DOHH2 (cell line): ENCODE data around the gene RHBDD3.

Experiments used
- H3F3A ChIP-seq: fragments of 200-600 bp; sonication (generic), shearing (Covaris generic); 2 replicates; pipeline ENCODE4 v1.6.0; 2016; ENCODE audit warnings: antibody characterized with exemption, mild to moderate bottlenecking; ENCODE audit not compliant: control insufficient read depth, insufficient read depth
- H3K27ac ChIP-seq: fragments of 200-600 bp; sonication (generic); 2 replicates; pipeline ENCODE4 v1.5.1; 2014; ENCODE audit warnings: low read depth, mild to moderate bottlenecking, low read length, moderate library complexity
- H3K27me3 ChIP-seq: fragments of 200-600 bp; sonication (generic); 2 replicates; pipeline ENCODE4 v1.6.1; 2014; ENCODE audit warnings: mild to moderate bottlenecking, low read length, mixed read lengths; ENCODE audit not compliant: control insufficient read depth
- H3K36me3 ChIP-seq: fragments of 200-600 bp; sonication (generic); 2 replicates; pipeline ENCODE4 v1.6.1; 2014; ENCODE audit warnings: mild to moderate bottlenecking, low read length, moderate library complexity, mixed read lengths; ENCODE audit not compliant: control insufficient read depth
- H3K4me1 ChIP-seq: fragments of 200-600 bp; sonication (generic); 2 replicates; pipeline ENCODE4 v1.6.1; 2014; ENCODE audit warnings: mild to moderate bottlenecking, low read length, mixed read lengths; ENCODE audit not compliant: control insufficient read depth
- H3K4me2 ChIP-seq: fragments of 200-600 bp; sonication (generic); 2 replicates; pipeline ENCODE4 v1.6.0; 2014; ENCODE audit warnings: mild to moderate bottlenecking, low read length, moderate library complexity
- H3K4me3 ChIP-seq: fragments of 200-600 bp; sonication (generic); 2 replicates; pipeline ENCODE4 v1.5.1; 2014; ENCODE audit warnings: mild to moderate bottlenecking, low read length, mixed read lengths
- H3K79me2 ChIP-seq: fragments of 200-600 bp; sonication (generic); 2 replicates; pipeline ENCODE4 v1.6.1; 2014; ENCODE audit warnings: mild to moderate bottlenecking, low read length, mixed read lengths; ENCODE audit not compliant: control insufficient read depth
- H3K9me2 ChIP-seq: fragments of 200-600 bp; sonication (generic); replicated peaks from 2 replicates; pipeline ENCODE4 v1.6.1; 2014; ENCODE audit warnings: mild to moderate bottlenecking, low read length, mixed read lengths; ENCODE audit not compliant: control insufficient read depth
- H3K9me3 ChIP-seq: fragments of 200-600 bp; sonication (generic); 2 replicates; pipeline ENCODE4 v1.6.1; 2014; ENCODE audit warnings: antibody characterized with exemption, low read length, mixed read lengths; ENCODE audit not compliant: control insufficient read depth, insufficient read depth
- H4K20me1 ChIP-seq: fragments of 200-600 bp; sonication (generic); 2 replicates; pipeline ENCODE4 v1.6.0; 2014; ENCODE audit warnings: low read depth, mild to moderate bottlenecking, antibody characterized with exemption, low read length, moderate library complexity; ENCODE audit not compliant: control insufficient read depth, insufficient read depth
- EZH2phosphoT487 ChIP-seq: fragments of 200-600 bp; sonication (generic); IDR thresholded peaks from 2 replicates; pipeline ENCODE4 v1.6.1; 2017; ENCODE audit warnings: borderline replicate concordance, mild to moderate bottlenecking, antibody characterized with exemption, low read length, moderate library complexity, mixed read lengths
- TF ChIP-seq, protein P1 (sequence below): fragments of 200-600 bp; sonication (generic); IDR thresholded peaks from one replicate; pipeline ENCODE4 v1.5.1; 2014; ENCODE audit warnings: antibody characterized with exemption, mild to moderate bottlenecking, low read depth, low read length; ENCODE audit not compliant: poor library complexity, severe bottlenecking

Gene RHBDD3

DNA sequence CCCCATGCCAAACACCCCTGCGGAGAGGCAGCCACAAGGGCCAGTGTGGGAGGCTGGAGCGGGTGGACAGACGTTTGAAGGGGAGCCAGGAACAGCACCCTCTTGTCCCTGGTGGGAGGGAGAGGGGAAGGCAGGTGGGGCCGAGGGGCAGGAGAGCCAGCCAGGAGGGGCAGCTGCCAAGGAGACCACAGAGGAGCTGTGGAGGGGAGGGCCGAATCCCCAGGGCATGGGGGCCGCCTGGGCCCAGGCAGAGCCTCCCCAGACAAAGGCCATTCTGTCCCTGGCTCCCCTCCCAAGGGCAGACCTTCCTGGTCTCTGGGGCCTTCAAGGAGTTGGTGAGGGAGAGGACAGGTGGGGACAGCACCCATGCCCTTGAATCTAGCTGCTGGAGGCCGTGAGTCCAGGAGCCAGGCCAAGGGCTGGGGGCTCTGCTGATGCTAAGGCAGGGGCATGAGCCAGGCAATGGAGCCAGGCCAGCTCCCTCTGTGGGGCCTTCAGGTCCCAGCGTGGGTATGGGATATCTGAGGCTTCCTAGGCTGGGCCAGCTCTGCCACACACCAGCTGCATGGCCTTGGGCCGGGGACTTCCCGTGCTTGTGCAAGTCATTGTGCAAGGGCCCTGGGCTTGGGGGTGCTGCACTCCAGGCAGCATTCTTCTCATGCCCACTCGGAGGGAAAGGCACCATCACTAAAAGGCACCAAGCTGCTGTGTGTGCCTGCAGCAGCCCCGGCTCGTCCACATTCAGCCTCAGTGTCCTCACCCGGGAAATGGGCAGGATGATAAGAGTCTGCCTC lies 50.7 kb downstream of the RHBDD3 start:
- Histone ChIP-seq H3F3A (no peaks in the 10 kb centered on the region), H3K9me2 (no peaks in the 10 kb centered on the region), H3K4me1 (no peaks in the 10 kb centered on the region), H4K20me1 (no peaks in the 10 kb centered on the region), H3K9me3 (no peaks in the 10 kb centered on the region), H3K36me3 (no peaks in the 10 kb centered on the region), H3K4me2 (no peak overlapping the region), H3K4me3 (no peak overlapping the region), H3K27ac (no peak overlapping the region), H3K79me2 (no peaks in the 10 kb centered on the region), H3K27me3 (peaks cover 9% of the 10 kb centered on the region)
- TF ChIP-seq EZH2phosphoT487 = no peak
- TF ChIP-seq, protein P1, sequence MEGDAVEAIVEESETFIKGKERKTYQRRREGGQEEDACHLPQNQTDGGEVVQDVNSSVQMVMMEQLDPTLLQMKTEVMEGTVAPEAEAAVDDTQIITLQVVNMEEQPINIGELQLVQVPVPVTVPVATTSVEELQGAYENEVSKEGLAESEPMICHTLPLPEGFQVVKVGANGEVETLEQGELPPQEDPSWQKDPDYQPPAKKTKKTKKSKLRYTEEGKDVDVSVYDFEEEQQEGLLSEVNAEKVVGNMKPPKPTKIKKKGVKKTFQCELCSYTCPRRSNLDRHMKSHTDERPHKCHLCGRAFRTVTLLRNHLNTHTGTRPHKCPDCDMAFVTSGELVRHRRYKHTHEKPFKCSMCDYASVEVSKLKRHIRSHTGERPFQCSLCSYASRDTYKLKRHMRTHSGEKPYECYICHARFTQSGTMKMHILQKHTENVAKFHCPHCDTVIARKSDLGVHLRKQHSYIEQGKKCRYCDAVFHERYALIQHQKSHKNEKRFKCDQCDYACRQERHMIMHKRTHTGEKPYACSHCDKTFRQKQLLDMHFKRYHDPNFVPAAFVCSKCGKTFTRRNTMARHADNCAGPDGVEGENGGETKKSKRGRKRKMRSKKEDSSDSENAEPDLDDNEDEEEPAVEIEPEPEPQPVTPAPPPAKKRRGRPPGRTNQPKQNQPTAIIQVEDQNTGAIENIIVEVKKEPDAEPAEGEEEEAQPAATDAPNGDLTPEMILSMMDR = no peak

DNA sequence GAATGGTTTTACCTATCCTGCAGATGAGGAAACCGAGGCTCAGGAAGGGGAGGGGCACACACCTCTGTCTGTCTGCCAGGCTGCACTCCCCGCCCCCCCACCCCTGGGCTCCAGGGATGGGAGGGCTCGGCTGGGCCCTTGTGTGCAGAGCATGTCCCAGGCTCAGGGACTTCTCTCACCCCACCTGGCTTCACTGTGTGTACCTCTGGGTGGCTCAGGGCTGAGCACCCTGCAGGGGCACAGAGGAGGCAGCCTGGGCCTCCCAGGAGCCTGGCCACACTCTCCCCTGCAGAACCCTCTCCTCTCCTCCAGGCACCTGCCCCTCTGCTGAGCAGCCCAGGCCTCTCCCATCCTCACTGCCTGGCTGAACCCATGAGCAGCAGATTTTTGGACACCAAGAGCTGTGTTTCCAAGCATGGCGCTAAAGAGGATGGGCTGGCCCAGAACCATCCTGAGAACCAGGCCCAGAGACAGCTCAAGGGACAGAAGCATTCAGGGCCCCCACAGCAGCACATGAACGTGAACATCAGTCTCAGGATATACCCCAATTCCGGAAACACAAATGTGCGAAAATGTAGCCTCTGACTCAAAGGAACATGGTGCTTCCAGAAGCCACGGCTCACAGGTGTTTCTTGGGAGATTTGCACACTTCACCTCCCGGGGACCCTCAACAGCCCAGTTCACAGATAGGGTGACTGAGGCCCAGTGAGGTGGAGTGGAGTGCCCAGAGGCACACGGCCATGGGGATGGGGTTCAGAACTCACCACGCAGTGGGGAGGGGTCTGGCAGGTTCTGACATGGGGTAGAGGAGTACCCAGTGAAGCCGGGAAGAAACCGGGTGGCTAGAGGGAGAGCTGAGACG lies 51.5 kb downstream of the RHBDD3 start:
- H3K27me3 ChIP-seq = peaks cover 9% of the 10 kb centered on the region
- no peak overlapping the region for H3K4me2 ChIP-seq
- no peaks in the 10 kb centered on the region for H3F3A ChIP-seq
- no peaks in the 10 kb centered on the region for H4K20me1 ChIP-seq
- no peaks in the 10 kb centered on the region for H3K4me1 ChIP-seq
- H3K36me3 ChIP-seq = no peaks in the 10 kb centered on the region
- no peak overlapping the region for H3K27ac ChIP-seq
- no peak for TF ChIP-seq EZH2phosphoT487
- TF ChIP-seq, protein P1 = no peak
- no peaks in the 10 kb centered on the region for H3K9me2 ChIP-seq
- no peak overlapping the region for H3K4me3 ChIP-seq
- H3K79me2 ChIP-seq = no peaks in the 10 kb centered on the region
- no peaks in the 10 kb centered on the region for H3K9me3 ChIP-seq

DNA sequence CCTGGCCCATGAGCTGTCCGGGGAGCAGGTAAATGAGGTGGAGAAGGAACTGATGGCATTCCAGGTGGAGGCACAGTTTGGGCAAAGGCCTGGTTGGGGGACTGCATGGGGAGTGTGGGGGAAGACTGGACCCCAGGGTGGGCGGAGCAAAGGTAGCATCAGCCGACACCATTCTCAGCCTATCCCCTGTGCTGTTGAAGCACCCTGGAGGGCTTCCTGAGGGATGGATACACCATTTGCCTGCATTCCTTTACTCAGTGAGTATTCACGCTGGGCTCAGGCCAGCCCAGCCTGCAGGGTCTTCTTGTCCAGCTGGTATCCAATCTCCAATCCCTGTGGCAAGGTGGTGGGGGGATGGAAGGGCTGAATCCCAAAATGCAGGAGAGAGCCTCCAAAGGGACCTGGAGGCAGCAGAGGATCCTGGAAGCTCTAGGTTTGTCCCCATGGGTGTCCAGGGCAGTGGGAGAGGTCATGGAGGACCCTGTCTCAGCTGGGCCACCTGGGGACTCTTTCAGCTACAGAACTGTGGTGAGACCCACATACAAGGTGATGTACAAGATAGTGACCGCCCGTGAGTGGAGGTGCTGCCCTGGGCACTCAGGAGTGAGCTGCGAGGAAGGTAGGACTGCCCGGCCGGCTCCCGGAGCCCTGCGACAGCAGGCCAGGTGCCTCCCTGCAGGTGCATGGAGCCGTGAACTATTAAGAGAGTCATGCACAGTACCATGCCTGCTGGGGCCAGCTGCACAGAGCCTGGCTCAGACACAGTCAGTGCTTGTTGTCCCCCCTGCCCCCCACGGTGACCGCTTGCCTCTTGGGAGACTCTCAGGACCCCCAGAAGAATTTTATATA lies 52.5 kb downstream of the RHBDD3 start:
- no peak overlapping the region for H3K4me3 ChIP-seq
- no peak overlapping the region for H3K4me2 ChIP-seq
- H3K9me3 ChIP-seq = no peaks in the 10 kb centered on the region
- no peaks in the 10 kb centered on the region for H3K9me2 ChIP-seq
- no peaks in the 10 kb centered on the region for H3K79me2 ChIP-seq
- H3K36me3 ChIP-seq = no peaks in the 10 kb centered on the region
- H4K20me1 ChIP-seq = no peaks in the 10 kb centered on the region
- H3K27me3 ChIP-seq = peaks cover 9% of the 10 kb centered on the region
- H3F3A ChIP-seq = no peaks in the 10 kb centered on the region
- H3K4me1 ChIP-seq = no peaks in the 10 kb centered on the region
- no peak overlapping the region for H3K27ac ChIP-seq
- no peak for TF ChIP-seq EZH2phosphoT487
- TF ChIP-seq, protein P1 = no peak
